SK-N-SH (cell line): ENCODE results near the gene DPP10. TPM values are rescaled to one million over a fixed set of nuclear protein-coding genes. Genes with fewer than 3 reads are reported as not detected.

ENCODE experiments used
- CTCF ChIA-PET: fragments of 300-600, 350-600 bp; formaldehyde crosslinking; extraction: SDS; loops from one replicate; lab custom pipeline; 2021; lab: Yijun Ruan, JAX
- POLR2A ChIA-PET: fragments of 350-600 bp; sonication (Branson Sonifier 250); formaldehyde crosslinking; extraction: SDS; loops from one replicate; lab custom pipeline; 2020; ENCODE audit warnings: antibody characterized with exemption, inconsistent platforms; lab: Yijun Ruan, JAX
- DNase-seq: peaks from one replicate; pipeline ENCODE4 v3.0.0; 2012
- H2AFZ ChIP-seq: fragments of 200-600 bp; sonication (generic); 2 replicates; pipeline ENCODE4 v1.8.1; 2016; ENCODE audit warnings: antibody characterized with exemption, mild to moderate bottlenecking, low read depth
- H3F3A ChIP-seq: fragments of 200-600 bp; sonication (generic); replicated peaks from 2 replicates; pipeline ENCODE3; 2016; ENCODE audit warnings: antibody characterized with exemption, mild to moderate bottlenecking; ENCODE audit not compliant: insufficient read depth
- H3K27ac ChIP-seq, 2 experiments: fragments of 200-500 bp in 1 of 2; fragments of 200-600 bp in 1 of 2; sonication (Bioruptor generic) in 1 of 2; sonication (generic), shearing (Covaris generic) in 1 of 2; 2 replicates each; pipeline versions ENCODE4 v1.5.1 to v1.6.1; 2014 to 2016; ENCODE audit warnings: low read depth in 2 of 2, inconsistent platforms in 1 of 2, low read length in 1 of 2, mild to moderate bottlenecking in 1 of 2, mixed read lengths in 1 of 2
- H3K27me3 ChIP-seq: fragments of 200-600 bp; sonication (generic), shearing (Covaris generic); 2 replicates; pipeline ENCODE4 v1.6.1; 2016; ENCODE audit warnings: mixed run types; ENCODE audit not compliant: insufficient read depth
- H3K36me3 ChIP-seq, 2 experiments: fragments of 200-500 bp in 1 of 2; fragments of 200-600 bp in 1 of 2; sonication (Bioruptor generic) in 1 of 2; sonication (generic) in 1 of 2; replicated peaks in 1 of 2; 2 replicates each; pipeline versions ENCODE3 to v1.5.1; 2014 to 2016; ENCODE audit warnings: low read length in 1 of 2, mild to moderate bottlenecking in 1 of 2; ENCODE audit not compliant: insufficient read depth in 2 of 2, control insufficient read depth in 1 of 2
- H3K4me1 ChIP-seq, 2 experiments: fragments of 200-500 bp in 1 of 2; fragments of 200-600 bp in 1 of 2; sonication (Bioruptor generic) in 1 of 2; sonication (generic), shearing (Covaris generic) in 1 of 2; 2 replicates each; pipeline versions ENCODE4 v1.5.1 to v1.6.1; 2014 to 2016; ENCODE audit warnings: low read depth in 1 of 2, low read length in 1 of 2, mixed run types in 1 of 2; ENCODE audit not compliant: insufficient read depth in 2 of 2, control insufficient read depth in 1 of 2
- H3K4me2 ChIP-seq: fragments of 200-600 bp; sonication (generic), shearing (Covaris generic); 2 replicates; pipeline ENCODE4 v1.6.1; 2017; ENCODE audit warnings: mixed run types
- H3K4me3 ChIP-seq, 2 experiments: fragments of 200-500 bp in 1 of 2; fragments of 200-600 bp in 1 of 2; sonication (Bioruptor generic) in 1 of 2; sonication (generic), shearing (Covaris generic) in 1 of 2; 2 replicates each; pipeline versions ENCODE4 v1.5.1 to v1.8.1; 2014 to 2016; ENCODE audit warnings: low read depth in 2 of 2, inconsistent platforms in 1 of 2, low read length in 1 of 2, mild to moderate bottlenecking in 1 of 2, mixed read lengths in 1 of 2, moderate library complexity in 1 of 2
- H3K79me2 ChIP-seq: fragments of 200-600 bp; sonication (generic); 2 replicates; pipeline ENCODE4 v1.8.1; 2017; ENCODE audit warnings: mild to moderate bottlenecking; ENCODE audit not compliant: insufficient read depth
- H3K9ac ChIP-seq: fragments of 200-600 bp; sonication (generic); 2 replicates; pipeline ENCODE4 v1.6.1; 2017; ENCODE audit warnings: mixed run types
- H3K9me2 ChIP-seq: fragments of 200-600 bp; sonication (generic); 2 replicates; pipeline ENCODE4 v1.6.1; 2017; ENCODE audit warnings: mixed run types
- H3K9me3 ChIP-seq: fragments of 200-600 bp; sonication (generic); 2 replicates; pipeline ENCODE4 v1.6.1; 2017; ENCODE audit warnings: mixed run types, mild to moderate bottlenecking, moderate library complexity
- H4K20me1 ChIP-seq: fragments of 200-600 bp; sonication (generic); 2 replicates; pipeline ENCODE4 v1.6.1; 2017; ENCODE audit warnings: mild to moderate bottlenecking, mixed run types; ENCODE audit not compliant: insufficient read depth
- CHD2 ChIP-seq: fragments of 150-350 bp; IDR thresholded peaks from 2 replicates; pipeline ENCODE4 v1.6.1; 2018; ENCODE audit warnings: low read length; ENCODE audit not compliant: partially characterized antibody
- GATA2 ChIP-seq: sonication (generic); formaldehyde crosslinking; IDR thresholded peaks from 2 replicates; pipeline ENCODE4 v1.5.0; 2020; ENCODE audit warnings: mild to moderate bottlenecking, missing genetic modification reagents
- JUND ChIP-seq: IDR thresholded peaks from 2 replicates; pipeline ENCODE4 v1.4.0; 2012
- MXI1 ChIP-seq: IDR thresholded peaks from 2 replicates; pipeline ENCODE4 v1.6.1; 2012; ENCODE audit warnings: mild to moderate bottlenecking, low read depth, low read length, improper control_type of control experiment
- NFIC ChIP-seq: IDR thresholded peaks from 2 replicates; pipeline ENCODE4 v1.4.0; 2012; ENCODE audit warnings: borderline replicate concordance
- NRF1 ChIP-seq: IDR thresholded peaks from 2 replicates; pipeline ENCODE4 v1.6.1; 2012; ENCODE audit warnings: low read depth, mild to moderate bottlenecking, low read length
- POLR2AphosphoS5 ChIP-seq: IDR thresholded peaks from 2 replicates; pipeline ENCODE4 v1.6.1; 2012; ENCODE audit warnings: low read depth, low read length
- RAD21 ChIP-seq: IDR thresholded peaks from 2 replicates; pipeline ENCODE4 v1.6.1; 2012; ENCODE audit warnings: mild to moderate bottlenecking, low read length
- RCOR1 ChIP-seq: fragments of 150-350 bp; IDR thresholded peaks from 2 replicates; pipeline ENCODE4 v1.6.1; 2017; ENCODE audit warnings: antibody characterized with exemption, low read length
- RFX5 ChIP-seq: IDR thresholded peaks from 2 replicates; pipeline ENCODE4 v1.6.1; 2012; ENCODE audit warnings: mild to moderate bottlenecking, improper control_type of control experiment, low read length
- SIN3A ChIP-seq: IDR thresholded peaks from 2 replicates; pipeline ENCODE4 v1.6.1; 2012; ENCODE audit warnings: low read depth, mild to moderate bottlenecking, low read length, moderate library complexity, borderline replicate concordance
- TAF1 ChIP-seq: IDR thresholded peaks from 2 replicates; pipeline ENCODE4 v1.6.1; 2012; ENCODE audit warnings: low read depth, mild to moderate bottlenecking, low read length, moderate library complexity, borderline replicate concordance
- TEAD4 ChIP-seq: IDR thresholded peaks from 2 replicates; pipeline ENCODE4 v1.4.0; 2012; ENCODE audit warnings: mild to moderate bottlenecking, borderline replicate concordance; ENCODE audit not compliant: insufficient read depth
- WGBS: methylation state at CpG from one replicate; pipeline ENCODE4 v1.1.6; 2017; ENCODE audit warnings: low lambda C conversion rate; 5-methylcytosine and 5-hydroxymethylcytosine counted together
- polyA plus RNA-seq, 3 experiments: library from polyadenylated mRNA; depleted of rRNA; stranded (reverse); fragments of >200 nt; gene quantifications; 2 replicates each; pipeline ENCODE4 v1.2.3, GENCODE V29; 2012
- TF ChIP-seq, protein P1 (sequence below): IDR thresholded peaks from 2 replicates; pipeline ENCODE4 v1.4.0; 2012; ENCODE audit warnings: low read depth, borderline replicate concordance
- TF ChIP-seq, protein P2 (sequence below): fragments of 150-350 bp; IDR thresholded peaks from 2 replicates; pipeline ENCODE4 v1.6.1; 2017; ENCODE audit warnings: antibody characterized with exemption, low read length, low read depth, borderline replicate concordance
- TF ChIP-seq, protein P3 (sequence below): IDR thresholded peaks from 2 replicates; pipeline ENCODE4 v1.6.1; 2012; ENCODE audit warnings: mild to moderate bottlenecking, low read depth, low read length, moderate library complexity
- TF ChIP-seq, protein P4 (sequence below): fragments of 200-600 bp; sonication (generic); IDR thresholded peaks from 2 replicates; pipeline ENCODE4 v1.6.1; 2017; ENCODE audit warnings: antibody characterized with exemption, mild to moderate bottlenecking, moderate library complexity
- TF ChIP-seq, protein P5 (sequence below): IDR thresholded peaks from 2 replicates; pipeline ENCODE4 v1.4.0; 2012; ENCODE audit warnings: low read depth, borderline replicate concordance

The DPP10 gene
- polyA plus RNA-seq, 1 of the 3 experiments (the other 2 are of a cell fraction) = not detected

DNA sequence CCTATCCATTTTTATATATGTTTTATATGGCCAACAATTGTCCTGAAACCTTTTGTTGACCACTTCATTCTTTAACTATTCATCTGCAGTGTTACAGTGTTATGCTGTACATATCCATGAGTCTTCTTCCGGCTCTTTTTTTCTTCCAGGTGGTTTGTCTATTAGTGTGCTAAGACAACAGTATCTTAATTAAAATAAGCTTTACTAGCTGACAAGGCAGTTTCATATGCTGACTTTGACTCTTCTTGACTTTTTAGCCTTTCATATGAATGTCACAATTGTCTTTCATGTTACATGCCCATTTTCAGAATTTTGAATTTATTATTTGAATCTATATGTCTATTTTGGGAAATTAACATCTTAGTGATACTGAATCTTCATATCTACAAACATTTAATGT lies 1249.0 kb downstream of the DPP10 start:
- H3K79me2 ChIP-seq = no peaks in the 10 kb centered on the region
- H3K36me3 ChIP-seq = no peaks in the 10 kb centered on the region
- H2AFZ ChIP-seq = no peak overlapping the region
- no peak overlapping the region for H3K4me3 ChIP-seq
- POLR2A ChIA-PET = no interaction called here
- H3K9me2 ChIP-seq = no peaks in the 10 kb centered on the region
- CTCF ChIA-PET = no interaction called here
- TF ChIP-seq, protein P1, sequence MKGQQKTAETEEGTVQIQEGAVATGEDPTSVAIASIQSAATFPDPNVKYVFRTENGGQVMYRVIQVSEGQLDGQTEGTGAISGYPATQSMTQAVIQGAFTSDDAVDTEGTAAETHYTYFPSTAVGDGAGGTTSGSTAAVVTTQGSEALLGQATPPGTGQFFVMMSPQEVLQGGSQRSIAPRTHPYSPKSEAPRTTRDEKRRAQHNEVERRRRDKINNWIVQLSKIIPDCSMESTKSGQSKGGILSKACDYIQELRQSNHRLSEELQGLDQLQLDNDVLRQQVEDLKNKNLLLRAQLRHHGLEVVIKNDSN = no peak
- no peak for TF ChIP-seq CHD2
- no peak for TF ChIP-seq NFIC
- TF ChIP-seq SIN3A = no peak
- no peak for TF ChIP-seq RCOR1
- TF ChIP-seq GATA2 (CRISPR knock-in tag) = no peak
- TF ChIP-seq POLR2AphosphoS5 = no peak
- TF ChIP-seq, protein P2, sequence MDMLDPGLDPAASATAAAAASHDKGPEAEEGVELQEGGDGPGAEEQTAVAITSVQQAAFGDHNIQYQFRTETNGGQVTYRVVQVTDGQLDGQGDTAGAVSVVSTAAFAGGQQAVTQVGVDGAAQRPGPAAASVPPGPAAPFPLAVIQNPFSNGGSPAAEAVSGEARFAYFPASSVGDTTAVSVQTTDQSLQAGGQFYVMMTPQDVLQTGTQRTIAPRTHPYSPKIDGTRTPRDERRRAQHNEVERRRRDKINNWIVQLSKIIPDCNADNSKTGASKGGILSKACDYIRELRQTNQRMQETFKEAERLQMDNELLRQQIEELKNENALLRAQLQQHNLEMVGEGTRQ = no peak
- TF ChIP-seq RAD21 = no peak
- no peak for TF ChIP-seq TEAD4
- TF ChIP-seq, protein P3, sequence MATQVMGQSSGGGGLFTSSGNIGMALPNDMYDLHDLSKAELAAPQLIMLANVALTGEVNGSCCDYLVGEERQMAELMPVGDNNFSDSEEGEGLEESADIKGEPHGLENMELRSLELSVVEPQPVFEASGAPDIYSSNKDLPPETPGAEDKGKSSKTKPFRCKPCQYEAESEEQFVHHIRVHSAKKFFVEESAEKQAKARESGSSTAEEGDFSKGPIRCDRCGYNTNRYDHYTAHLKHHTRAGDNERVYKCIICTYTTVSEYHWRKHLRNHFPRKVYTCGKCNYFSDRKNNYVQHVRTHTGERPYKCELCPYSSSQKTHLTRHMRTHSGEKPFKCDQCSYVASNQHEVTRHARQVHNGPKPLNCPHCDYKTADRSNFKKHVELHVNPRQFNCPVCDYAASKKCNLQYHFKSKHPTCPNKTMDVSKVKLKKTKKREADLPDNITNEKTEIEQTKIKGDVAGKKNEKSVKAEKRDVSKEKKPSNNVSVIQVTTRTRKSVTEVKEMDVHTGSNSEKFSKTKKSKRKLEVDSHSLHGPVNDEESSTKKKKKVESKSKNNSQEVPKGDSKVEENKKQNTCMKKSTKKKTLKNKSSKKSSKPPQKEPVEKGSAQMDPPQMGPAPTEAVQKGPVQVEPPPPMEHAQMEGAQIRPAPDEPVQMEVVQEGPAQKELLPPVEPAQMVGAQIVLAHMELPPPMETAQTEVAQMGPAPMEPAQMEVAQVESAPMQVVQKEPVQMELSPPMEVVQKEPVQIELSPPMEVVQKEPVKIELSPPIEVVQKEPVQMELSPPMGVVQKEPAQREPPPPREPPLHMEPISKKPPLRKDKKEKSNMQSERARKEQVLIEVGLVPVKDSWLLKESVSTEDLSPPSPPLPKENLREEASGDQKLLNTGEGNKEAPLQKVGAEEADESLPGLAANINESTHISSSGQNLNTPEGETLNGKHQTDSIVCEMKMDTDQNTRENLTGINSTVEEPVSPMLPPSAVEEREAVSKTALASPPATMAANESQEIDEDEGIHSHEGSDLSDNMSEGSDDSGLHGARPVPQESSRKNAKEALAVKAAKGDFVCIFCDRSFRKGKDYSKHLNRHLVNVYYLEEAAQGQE = no peak
- TF ChIP-seq, protein P4, sequence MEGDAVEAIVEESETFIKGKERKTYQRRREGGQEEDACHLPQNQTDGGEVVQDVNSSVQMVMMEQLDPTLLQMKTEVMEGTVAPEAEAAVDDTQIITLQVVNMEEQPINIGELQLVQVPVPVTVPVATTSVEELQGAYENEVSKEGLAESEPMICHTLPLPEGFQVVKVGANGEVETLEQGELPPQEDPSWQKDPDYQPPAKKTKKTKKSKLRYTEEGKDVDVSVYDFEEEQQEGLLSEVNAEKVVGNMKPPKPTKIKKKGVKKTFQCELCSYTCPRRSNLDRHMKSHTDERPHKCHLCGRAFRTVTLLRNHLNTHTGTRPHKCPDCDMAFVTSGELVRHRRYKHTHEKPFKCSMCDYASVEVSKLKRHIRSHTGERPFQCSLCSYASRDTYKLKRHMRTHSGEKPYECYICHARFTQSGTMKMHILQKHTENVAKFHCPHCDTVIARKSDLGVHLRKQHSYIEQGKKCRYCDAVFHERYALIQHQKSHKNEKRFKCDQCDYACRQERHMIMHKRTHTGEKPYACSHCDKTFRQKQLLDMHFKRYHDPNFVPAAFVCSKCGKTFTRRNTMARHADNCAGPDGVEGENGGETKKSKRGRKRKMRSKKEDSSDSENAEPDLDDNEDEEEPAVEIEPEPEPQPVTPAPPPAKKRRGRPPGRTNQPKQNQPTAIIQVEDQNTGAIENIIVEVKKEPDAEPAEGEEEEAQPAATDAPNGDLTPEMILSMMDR = no peak
- TF ChIP-seq, protein P5, sequence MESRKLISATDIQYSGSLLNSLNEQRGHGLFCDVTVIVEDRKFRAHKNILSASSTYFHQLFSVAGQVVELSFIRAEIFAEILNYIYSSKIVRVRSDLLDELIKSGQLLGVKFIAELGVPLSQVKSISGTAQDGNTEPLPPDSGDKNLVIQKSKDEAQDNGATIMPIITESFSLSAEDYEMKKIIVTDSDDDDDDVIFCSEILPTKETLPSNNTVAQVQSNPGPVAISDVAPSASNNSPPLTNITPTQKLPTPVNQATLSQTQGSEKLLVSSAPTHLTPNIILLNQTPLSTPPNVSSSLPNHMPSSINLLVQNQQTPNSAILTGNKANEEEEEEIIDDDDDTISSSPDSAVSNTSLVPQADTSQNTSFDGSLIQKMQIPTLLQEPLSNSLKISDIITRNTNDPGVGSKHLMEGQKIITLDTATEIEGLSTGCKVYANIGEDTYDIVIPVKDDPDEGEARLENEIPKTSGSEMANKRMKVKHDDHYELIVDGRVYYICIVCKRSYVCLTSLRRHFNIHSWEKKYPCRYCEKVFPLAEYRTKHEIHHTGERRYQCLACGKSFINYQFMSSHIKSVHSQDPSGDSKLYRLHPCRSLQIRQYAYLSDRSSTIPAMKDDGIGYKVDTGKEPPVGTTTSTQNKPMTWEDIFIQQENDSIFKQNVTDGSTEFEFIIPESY = no peak
- TF ChIP-seq TAF1 = no peak
- TF ChIP-seq RFX5 = no peak
- no peak for TF ChIP-seq NRF1
- TF ChIP-seq MXI1 = no peak
- no peak for TF ChIP-seq JUND
- TF ChIP-seq, all 33 proteins: peak for 0
- no peaks in the 10 kb centered on the region for H3F3A ChIP-seq
- no peaks in the 10 kb centered on the region for H4K20me1 ChIP-seq
- H3K9me3 ChIP-seq = no peaks in the 10 kb centered on the region
- no peak for DNase-seq
- H3K4me2 ChIP-seq = no peak overlapping the region
- H3K4me1 ChIP-seq = no peaks in the 10 kb centered on the region
- no peaks in the 10 kb centered on the region for H3K27me3 ChIP-seq
- no peak overlapping the region for H3K27ac ChIP-seq
- no peak overlapping the region for H3K9ac ChIP-seq
- WGBS = 53% methylated on average over 1 of the region's 1 CpG
